Adrenal gland (tissue), 5 donors: ENCODE results near the gene PIGX.

Source experiments
- CTCF ChIP-seq, 6 experiments: fragments of 450-650 bp in 4 of 6; fragments of 200-600 bp in 2 of 6; sonication (generic) in 1 of 6; IDR thresholded peaks; 1 replicate in 5 of 6; 2 replicates in 1 of 6; pipeline versions ENCODE4 v1.5.1 to v1.8.0; 2016 to 2021; ENCODE audit warnings: antibody characterized with exemption in 6 of 6, mild to moderate bottlenecking in 2 of 6, moderate library complexity in 1 of 6
- POLR2A ChIP-seq, 2 donors: fragments of 450-650 bp; IDR thresholded peaks; one replicate each; pipeline ENCODE4 v1.6.1; 2017; ENCODE audit warnings: antibody characterized with exemption in 2 of 2, mild to moderate bottlenecking in 2 of 2, moderate library complexity in 1 of 2
- donor health status: DM: no; HTN: no; CAD: no.

GRCh38 chr3:196753201-196753600 is 41.0 kb downstream of the PIGX start:
- TF ChIP-seq CTCF (IDR thresholded peaks at IDR 0.05) = no peak
- no peak for TF ChIP-seq POLR2A (IDR thresholded peaks at IDR 0.05)
